Stimulated activated CD4-positive, alpha-beta T cell treated with anti-CD3 and anti-CD28 coated beads, Interleukin-2, amount 100 ng/mL, for 48 hours (primary cell): Measurements from ENCODE around the gene PPP2R1A.
A peak's percentile ranks its signal among the peaks of the same experiment; 100 is the strongest.
"Not testable (repeated sequence)": the region's sequence is repeated elsewhere in the genome, so short reads cannot be mapped to it uniquely, and the experiment has no call there.

Source experiments
- DNase-seq, 2 donors: peaks; one replicate each; pipeline ENCODE4 v3.0.0-alpha.2; 2020

The PPP2R1A gene

DNA sequence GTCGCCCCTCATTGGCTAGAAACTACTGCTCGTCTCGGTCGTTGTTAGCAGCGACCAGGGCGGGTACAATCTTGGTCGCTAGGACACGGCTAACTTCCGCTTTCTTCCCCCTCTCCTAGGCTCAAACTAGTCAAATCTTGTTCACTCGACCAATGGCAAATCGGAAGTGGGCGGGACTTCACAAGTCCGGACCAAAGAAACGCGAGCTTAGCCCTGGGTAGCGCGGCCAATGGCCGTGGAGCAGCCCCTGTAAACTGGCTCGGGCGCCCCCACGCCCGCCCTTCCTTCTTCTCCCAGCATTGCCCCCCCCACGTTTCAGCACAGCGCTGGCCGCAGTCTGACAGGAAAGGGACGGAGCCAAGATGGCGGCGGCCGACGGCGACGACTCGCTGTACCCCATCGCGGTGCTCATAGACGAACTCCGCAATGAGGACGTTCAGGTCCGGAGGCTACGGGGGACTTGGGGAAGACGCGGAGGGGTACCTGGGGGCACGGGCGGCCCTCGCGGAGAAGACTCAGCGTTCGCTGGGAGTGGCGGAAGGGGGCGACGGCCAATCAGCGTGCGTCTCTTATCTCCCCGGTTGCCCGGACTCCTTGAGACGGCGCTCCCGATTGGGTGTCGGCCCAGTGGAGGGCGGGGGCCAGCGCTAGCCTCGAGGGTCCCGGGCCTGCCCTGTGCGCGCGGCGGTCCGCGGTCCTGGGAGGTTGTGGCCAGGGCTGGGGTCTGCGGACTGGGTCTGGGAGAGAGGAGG is at the start of gene PPP2R1A:
TSS of gene PPP2R1A (plus strand) at position 318 of the 752 bp plus-strand sequence. CDS start at position 363, 45 bp downstream.
- peak; percentile 93 to 95 for DNase-seq

DNA sequence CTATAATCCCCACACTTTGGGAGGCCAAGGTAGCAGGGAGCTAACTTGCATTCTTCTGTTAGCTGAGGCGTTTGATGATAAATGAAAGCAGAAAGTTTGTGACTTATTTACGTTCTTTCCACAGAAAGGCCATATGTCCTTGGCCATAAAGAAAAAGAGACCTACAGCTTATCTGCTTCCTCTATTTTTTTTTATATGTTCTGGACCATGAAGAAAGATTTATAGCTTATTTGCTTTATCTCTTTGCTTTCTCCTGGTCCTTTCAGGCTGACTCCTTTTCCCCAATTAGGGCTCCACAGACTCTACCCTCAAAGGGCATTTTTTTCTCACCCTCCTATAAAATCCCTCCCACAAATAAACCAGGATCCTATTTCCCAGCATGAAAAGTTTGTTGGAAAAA is 48.6 kb upstream of the PPP2R1A start:
- DNase-seq: no peak

DNA sequence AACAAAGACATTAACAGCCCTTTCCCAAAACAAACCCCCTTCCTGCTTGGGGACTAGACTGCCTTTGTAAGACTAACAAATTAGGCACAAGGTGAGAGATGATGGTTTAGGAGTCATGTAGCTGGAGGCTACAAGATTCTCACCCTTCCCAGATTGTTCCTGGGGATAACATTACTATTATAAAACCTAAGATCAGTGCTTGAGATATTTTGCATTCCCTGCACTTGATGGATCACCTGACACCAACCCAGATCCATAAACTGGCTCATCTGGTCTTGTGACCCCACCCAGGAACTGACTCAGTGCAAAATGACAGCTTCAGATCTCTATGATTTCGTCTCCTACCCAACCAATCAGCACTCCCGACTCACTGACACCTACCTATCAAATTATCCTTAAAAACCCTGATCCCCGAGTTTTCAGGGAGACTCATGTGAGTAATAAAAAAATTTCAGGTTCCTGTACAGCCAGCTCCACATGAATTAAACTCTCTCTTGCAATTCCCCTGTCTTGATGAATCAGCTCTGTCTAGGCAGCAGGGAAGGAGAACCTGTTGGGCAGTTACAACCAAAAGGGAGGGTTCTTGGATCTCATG is 47.8 kb upstream of the PPP2R1A start:
- DNase-seq: no peak

DNA sequence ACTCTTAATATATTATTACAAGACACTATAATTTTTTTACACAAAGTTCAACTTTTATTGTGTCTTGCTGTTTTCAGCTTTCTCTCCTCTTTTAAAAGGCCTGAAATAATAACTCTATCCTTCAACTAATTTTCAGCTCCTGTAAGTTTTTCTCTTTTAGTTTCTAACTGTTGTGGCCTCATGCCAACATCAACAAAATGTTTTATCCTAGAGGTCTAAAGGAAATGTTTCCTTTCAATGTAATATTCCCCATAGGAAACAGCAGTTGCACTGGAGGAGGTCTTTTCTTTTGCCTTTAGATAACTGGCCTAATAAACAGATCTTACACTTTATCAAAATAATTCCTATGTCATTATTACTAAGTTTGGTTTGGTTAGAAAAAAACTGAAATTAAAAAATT is 41.6 kb upstream of the PPP2R1A start:
- no peak for DNase-seq

DNA sequence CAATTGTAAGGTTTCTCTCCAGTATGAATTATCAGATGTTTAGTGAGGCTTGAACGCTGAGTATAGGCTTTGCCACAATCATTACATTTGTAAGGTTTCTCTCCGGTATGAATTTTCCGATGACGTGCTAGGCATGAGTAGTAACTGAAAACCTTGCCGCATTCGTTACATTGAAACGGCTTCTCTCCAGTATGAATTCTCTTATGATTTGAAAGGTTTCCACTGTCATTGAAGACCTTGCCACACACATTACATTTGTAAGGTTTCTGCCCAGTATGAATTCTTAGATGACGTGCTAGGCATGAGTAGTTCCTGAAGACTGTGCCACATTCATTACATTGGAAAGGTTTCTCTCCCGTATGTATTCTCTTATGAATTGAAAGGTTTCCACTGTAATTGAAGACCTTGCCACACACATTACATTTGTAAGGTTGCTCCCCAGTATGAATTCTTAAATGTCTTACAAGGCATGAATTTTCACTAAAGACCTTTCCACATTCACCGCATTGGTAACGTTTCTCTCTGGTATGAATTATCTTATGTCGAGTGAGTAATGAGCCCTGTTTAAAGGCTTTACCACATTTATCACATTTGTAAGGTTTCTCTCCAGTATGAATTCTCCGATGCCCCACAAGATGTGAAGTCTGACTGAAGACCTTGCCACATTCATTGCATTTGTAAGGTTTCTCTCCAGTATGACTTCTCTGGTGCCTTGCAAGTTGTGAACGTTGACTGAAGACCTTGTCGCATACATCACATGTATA is 34.1 kb upstream of the PPP2R1A start:
- DNase-seq: no peak

DNA sequence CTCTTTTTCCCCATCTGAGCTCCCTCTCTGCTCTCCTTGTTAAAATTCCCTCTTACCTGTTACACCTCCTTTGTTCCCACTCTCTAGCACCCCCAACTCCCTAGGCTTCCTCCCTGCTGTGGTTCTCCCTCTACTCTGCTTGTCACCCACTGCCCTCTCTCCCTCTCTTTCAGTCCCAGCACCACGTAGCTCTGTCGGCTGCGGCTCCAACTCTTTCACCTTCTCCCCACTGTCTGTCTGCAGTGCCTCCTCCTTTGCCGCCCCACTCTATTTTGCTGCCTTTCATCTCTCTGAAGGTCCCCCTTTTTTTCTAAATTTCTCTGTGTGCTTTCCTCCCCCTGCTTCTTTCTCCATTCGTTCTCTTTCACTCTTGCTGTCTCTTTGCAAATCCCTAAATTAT is 19.5 kb upstream of the PPP2R1A start:
- no peak for DNase-seq

DNA sequence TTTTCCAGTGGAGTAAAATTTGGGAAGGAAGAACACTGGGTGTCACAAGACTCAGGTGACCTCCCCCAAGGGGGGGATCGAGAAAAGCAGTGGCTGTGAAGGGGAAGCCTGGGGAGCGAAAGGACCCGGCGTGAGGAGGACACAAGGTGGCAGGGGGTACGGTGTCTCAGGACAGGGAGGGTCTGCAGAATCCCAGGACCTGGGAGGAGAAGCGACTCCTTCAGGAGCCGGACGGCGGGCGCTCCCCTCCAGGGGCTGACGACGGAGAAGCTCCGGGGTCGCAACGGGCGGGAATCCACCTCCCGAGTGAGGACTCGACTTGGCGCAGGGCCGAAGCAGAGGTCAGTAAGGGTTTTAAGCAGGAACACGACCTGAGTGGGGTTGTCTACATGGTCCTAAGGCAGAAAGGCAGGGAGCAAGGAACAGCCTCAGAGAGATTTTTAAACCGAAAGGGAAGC is 19.0 kb upstream of the PPP2R1A start:
- DNase-seq: no peak

DNA sequence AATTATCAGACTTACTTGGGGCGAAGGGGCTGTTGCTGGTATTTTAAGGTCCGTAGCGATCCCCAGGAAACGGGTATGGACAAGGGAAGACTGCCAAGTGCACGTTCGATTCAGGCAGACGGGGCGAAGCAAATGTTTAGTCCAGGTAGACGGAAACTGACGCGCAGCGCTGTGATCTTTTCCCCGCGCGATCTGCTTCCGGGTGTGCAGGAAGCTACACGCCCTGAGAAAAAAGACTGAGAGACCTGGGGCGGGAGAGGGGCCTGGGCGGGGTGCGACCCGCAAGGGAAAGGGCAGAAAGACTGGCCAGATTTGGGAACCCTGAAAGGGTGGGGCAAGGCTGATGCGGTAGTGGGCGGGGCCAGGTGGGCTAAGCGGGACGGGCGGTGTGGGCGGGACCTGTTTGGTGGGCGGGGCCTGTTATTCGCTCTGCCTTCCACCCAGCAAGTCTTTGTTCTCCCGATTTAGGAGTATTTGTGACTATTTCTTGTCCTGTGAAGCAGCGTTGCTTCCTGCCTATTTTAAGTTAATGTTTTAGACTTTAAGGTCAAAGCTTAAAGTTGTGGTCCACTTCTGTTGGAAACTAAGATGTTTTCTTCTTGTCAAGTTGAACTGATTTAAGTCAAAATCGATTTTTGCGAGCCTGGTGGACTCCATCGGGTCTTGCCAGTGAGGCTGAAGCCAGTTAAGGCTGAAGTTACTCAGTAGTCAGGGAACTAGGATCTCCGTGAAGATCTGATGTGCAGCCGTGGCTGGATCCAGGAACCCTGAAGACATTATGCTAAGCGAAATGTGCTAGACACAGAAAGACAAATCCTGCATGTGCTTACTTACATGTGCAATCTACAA is 18.3 kb upstream of the PPP2R1A start, which contains the start of gene ZNF836:
TSS of gene ZNF836 (minus strand) at position 301 of the 849 bp plus-strand sequence. CDS start 3,549 bp downstream, outside the sequence.
- peak; percentile 83 to 89 for DNase-seq

DNA sequence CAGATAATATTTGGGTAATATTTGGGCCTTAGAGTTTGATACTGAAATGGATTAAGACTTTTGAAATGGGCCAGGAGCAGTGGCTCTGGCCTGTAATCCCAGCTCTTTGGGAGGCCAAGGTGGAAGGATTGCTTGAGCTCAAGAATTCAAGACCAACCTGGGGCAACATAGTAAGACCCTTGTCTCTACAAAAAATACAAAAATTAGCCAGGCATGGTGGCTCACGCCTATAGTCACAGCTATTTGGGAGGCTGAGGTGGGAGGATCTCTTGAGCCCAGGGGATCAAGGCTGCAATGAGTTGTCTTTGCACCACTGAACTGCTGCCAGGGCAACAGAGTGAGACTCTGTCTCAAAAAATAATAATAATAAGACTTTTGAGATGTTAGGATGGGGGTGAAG is 17.5 kb upstream of the PPP2R1A start:
- no peak for DNase-seq

DNA sequence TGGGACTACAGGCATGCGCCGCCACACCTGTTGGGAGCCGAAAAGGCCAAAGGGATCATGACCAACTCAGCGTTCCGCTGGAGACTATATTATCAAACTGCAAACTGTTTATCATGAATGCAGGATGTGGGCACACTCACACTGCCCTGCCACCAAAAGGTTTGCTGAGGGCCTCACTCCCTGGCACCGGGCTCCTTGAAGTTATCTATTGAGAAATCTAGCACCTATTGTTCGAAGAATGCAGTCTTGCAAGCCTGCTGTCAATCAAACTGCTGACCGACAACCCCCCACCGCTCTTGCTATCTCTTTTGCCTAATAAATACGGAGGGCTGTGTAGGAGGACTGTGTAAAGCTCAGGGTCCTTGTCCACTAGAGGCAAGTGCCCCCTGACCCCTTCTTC is 13.3 kb upstream of the PPP2R1A start:
- DNase-seq: no peak

DNA sequence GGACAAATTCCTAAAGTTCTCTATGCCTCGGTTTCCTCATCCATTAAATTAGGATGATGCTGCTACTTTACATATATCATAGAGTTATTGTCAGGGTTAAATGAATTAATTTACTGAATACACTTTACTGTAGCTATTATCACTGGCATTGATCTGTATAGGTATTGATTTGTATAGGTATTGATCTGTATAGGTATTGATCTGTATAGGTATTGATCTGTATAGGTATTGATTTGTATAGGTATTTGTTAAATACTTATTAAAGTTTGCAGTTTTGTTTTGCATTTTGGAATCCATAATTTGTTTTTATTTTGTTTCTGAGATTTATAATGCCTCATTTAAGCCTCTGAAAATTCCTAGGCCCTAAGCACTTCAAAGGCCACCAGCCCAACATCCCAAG is 2.4 kb upstream of the PPP2R1A start:
- no peak for DNase-seq

DNA sequence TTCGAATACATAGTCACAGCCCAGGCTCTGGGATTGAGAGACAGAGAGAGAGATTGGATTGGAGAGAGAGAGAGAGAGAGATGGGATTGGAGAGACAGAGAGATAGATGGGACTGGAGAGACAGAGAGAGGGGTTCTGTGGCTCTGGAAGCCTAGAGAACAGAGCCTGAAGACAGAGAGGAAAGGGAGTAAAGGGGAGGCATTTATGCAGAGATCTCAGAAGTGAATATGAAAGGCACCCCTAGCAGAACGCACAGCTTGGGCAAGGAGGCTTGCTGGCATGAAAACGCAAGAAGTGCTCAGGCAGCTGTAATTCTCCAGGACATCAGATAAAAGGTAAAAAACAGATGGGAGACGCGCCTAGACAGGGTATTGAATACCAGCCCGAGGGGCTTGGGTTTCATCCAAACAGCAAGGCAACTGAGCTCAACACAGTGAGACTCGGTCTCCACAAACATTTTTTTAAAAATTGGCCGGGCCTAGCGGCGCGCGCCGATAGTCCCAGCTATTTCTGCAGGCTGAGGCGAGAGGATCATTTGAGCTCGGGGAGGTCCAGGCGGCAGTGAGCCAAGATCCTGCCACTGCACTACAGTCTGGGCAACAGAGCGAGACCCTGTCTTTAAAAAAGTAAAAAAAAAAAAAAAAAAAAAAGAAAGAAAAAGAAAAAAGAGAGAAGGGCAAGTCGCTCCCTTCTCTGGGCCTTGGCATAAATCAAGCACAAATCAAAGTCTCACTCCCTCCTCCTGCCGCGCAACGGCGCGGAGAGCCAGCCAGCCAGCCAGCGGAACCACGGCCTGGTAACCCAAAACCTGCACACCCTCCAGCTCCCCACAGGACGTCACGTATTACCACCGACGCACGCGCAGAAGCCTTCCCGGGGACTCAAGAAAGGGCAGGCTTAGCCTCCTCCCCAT is 774 bp upstream of the PPP2R1A start:
- peak in 1 of 2 donors; percentile 90 for DNase-seq

DNA sequence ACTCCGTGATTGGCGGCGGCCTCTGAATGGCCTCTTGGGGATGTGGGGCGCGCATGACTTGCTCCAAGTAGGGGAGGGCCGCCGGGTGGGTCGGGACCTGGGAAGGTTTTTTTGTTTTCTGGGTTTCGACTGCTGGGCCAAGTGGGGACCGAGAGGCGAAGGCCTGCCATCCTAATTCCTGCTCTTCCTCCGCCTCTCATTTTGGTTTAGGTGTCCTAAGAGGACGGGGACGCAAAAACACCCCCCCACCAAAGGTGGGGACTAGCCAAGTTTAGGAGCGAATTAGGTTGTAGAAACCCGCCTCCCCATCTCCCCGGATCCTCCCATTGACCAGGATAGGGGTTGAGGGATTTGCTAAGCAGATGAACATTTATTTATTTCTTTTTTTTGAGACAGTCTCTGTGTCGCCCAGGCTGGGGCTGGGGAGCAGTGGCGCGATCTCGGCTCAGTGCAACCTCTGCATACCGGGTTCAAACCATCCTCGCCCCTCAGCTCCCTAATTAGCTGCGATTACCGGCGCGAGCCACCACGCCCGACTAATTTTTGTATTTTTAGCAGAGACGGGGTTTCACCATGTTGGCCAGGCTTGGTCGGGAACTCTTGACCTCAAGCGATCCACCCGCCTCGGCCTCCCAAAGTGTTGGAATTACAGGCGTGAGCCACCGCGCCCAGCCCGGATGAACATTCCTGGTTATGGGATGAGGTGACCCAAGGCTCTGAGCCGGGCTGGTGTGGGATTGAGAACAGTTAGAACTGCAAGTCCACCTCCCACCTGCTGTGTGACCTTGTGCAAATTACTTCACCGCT is 838 bp downstream of the PPP2R1A start:
- peak in 1 of 2 donors; percentile 17 for DNase-seq

DNA sequence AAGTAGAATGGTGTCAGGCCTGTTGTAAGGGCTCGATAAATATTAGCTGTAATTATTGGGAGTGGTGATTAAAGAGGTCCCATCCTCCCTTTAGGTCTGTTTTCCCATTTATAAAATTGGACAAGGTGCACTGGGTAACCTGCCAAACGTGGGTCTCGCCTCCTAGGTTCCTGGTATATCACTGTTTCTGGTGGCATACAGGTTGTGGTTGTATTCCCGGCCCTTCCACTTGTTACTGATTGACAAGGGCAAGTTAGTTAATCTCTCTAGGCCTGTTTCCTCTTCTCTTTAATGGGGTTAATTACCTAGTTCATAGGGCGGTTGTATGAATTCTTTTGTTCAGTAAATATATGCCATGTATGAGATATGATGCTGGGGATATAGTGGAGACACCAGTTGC is 1.5 kb downstream of the PPP2R1A start:
- DNase-seq: no peak

DNA sequence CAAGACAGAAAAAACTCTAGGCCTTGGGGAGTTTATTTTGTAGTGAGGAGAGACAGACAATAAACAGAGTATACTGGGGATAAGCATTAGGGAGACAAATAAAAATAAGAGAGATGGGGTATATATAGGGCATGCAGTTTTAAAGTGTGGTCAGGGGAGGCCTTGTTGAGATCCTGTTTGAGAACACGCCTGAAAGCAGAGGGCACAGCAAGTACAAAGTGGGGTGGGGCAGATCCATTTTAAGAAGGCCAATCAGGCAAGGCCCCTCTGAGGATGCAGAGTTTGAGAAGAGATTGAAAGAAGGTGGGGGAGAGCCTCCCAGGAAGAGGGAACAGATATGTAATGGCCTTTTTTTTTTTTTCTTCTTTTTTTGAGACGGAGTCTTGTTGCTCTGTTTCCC is 2.1 kb downstream of the PPP2R1A start:
- no peak for DNase-seq

DNA sequence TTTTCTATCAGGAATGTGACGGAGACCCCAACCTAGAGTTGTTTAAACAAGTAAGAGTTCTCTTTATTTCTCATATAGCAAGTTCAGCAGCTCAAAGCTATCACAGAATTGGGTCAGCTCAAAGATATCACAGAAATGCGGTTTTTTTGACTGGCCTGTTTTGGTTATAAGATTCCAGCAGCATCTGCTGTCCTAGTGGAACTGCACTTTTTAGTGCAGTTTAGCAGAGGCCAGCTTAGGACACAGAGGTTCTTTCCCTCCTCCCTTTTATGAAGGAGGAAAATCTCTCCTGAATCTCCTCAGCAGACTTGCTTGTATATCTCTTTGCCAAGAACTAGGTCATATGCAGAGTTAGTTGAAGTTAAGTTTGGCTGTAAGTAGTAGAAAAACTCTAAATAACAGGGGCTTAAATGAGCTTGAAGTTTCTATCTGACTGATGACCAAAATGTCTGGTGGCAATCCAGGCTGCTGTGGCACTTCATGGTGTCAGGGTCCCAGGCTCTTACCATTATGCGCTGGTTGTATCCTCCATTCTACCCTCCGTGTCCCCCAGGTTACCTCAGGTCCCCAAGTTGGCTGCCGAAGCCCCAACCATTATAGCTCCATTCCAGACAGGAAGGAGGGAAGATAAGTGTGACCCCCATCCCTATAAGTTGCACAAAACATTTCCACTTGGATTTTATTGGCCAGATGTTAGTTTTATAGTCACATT is 6.6 kb downstream of the PPP2R1A start:
- no peak for DNase-seq

DNA sequence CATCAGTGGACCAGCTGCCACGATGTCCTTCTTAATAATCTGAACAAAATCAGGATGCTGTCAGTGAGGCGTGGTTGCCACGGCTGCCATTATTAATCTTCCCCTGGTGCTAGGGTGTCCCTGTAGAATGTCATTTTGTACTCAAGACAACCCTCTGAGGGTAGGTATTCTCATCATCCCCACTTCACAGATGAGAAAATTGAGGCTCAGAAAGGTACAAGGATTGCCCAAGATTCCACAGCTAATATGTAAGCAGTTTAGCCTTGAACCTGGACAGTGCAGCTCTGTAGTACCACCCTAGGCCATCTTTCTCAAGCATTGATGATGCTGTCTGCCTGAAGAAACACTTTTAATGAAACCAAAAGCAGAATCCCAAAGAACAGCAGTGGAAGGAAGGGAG is 8.1 kb downstream of the PPP2R1A start:
- no peak for DNase-seq

DNA sequence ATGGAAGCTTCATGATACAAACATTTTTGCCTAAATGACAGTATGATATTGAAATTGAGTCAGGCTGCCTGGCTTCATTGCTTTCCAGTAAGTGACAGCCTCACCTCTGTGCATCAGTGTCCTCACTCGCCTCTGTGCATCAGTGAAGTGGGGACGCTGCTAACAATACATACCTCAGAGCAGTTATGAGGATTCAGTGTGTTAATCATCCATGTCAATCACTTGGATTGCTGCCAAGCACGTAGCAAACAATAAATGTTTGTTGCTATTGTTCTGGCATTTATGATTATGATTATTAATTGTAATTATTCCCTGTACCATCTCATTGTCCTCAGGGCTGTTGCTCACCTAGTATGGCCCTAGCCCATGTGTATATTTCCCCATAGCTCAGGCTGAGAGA is 8.8 kb downstream of the PPP2R1A start:
- DNase-seq: no peak

DNA sequence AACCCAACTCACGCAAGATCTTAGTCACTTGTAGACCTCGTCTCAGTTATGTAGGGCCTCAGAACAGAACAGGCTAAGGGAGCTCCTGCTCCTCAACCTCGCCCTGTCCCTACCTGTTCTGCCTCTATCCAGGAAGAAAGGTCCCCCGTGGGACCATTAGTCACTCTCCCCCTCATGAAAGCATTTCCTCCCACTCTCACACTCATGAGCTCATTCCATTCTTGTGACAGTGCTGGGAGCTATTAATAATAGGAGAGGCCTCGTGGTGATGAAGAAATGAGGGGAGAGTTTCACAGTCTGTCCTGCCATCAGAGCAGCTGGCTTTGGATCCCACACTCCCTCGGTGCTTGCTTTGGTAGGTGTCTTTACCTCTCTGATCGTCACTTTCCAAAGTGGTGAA is 10.2 kb downstream of the PPP2R1A start:
- no peak for DNase-seq

DNA sequence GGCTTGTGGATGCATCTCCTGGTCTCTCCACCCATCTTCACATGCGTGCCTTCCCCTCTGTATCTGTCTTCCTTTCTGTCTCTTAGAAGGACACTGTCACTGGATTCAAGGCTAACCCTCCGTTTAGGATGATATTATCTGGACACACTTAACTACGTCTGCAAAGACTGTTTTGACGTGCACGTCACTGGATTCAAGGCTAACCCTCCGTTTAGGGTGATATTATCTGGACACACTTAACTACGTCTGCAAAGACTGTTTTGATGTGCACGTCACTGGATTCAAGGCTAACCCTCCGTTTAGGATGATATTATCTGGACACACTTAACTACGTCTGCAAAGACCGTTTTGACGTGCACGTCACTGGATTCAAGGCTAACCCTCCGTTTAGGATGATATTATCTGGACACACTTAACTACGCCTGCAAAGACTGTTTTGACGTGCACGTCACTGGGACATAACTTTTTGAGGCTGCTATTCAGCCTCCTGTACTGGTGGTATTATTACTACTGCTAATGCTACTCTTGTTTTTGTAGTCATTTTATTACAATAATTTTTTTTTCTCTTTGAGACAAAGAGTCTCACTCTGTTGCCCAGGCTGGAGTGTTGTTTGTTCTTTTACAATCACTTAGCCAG is 11.0 kb downstream of the PPP2R1A start:
- DNase-seq: not testable (repeated sequence)
